ENCODE measurements around the gene TMEM91.
A peak's percentile ranks its signal among the peaks of the same experiment; 100 is the strongest.
"Not testable (repeated sequence)": the region's sequence is repeated elsewhere in the genome, so short reads cannot be mapped to it uniquely, and the experiment has no call there.

The TMEM91 gene

DNA sequence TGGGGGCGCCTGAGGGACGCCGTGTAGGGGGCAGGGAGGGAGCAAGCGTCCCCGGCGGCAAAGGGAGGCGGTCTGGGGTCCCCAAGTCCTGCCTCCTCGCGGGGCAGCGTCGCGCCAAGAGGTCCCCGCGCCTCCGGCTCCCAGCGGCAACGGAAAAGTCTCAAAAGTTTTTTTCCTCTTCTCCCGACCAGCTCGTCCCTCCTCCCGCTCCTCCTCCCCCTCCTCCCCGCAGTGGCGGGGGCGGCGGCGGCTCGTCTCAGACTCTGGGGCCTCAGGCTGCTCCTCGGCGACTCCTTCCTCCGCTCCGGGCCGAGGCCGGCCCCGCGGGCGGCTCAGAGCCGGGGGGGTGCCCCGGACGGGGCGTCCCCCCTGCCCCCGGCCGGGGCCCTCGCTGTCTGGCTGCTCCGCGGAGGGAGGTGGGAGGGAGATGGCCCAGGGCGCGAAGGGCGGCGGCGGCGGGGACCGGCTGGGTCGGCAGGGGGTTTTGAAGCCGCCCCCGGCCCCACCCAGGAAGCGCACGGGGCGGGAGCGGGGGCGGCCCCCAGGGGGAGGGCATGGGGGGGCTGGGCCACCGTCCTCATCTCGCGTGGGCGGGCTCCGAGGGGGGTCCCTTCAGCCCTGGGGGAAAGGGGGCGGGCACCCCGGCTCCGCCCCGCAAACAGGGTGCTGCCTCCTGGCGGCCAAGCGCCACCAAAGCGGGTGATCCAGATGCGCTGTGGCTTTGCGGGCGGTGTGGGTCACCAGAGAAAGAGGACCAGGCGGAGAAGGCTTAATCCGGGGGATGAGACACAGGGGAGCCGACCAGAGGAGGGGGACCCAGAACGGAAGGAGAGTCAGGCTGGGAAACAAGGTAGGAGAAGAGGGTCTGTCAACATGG is 22.6 kb upstream of the TMEM91 start, which contains the start of gene TGFB1:
TGFB1 (minus strand) TSS at position 457 of the 877 bp plus-strand sequence. CDS start 878 bp downstream, outside the sequence.
- no peak for DNase-seq (ENCODE audit: low read depth)

DNA sequence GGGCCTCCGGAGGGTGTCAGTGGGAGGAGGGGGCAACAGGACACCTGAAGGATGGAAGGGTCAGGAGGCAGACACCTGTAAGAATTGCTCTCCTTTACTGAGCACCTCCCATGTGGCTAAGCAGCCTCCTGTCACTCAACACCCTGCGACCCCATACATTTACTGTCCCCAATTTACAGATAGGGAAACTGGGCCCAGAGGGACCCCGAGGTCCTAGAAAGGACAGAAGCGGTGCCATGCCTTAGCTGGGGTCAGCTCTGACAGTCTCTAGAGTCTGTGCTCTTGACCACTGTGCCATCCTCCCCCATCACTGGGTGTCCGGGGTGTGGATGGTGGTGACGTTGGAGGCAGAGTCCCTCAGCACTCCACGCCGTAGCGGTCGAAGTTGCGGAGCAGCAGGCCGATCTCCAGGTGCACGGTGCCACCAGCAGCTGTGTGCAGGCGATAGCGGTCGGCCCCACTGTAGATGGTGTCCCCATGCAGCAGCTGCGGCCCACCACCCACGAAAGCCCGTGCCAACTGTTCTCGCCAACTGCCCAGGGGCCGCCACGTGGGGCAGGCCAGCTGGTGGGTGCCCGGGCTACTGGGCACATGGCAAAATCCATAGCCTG is 21.9 kb upstream of the TMEM91 start:
- no peak for DNase-seq (ENCODE audit: low read depth)

GRCh38 chr19:41355035-41355434 is 21.3 kb upstream of the TMEM91 start:
- no peak for DNase-seq (ENCODE audit: low read depth)

GRCh38 chr19:41355802-41356201 is 20.5 kb upstream of the TMEM91 start:
- no peak for DNase-seq (ENCODE audit: low read depth)

DNA sequence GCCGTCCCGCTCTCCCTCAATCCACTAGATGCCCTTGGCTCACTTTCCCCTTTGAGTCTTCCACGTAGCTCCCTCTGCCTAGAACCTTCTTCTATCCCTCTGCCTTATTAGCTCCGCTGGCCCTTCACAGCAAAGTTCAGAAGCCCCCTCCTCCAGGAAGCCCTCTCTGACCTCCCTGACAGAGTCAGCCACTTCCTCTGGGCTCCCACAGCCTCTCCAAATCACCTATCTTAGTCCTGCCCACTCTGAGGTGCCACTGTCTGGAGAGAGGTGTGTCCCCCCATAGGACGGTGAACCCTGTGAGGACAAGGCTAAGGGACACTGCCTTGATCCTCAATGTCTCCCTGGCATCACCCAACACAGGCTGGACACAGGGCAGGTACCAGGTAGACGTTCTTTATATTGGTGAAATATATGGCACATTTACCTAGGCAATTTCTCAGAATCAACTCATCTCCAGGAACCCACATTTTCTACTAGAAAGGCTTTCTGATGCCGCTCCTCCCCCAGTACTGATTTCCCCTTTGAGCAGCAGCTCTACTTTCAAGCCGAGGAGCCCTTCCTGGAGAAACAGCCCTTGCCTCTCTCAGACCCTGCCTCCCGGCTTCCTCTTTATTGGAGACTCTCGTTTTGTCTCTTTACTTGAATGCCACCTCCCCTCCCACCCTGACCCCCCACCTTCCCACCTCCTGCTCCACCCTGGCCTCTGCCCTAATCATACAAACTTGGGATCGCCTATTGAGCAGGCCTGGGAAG is 19.2 kb upstream of the TMEM91 start:
- DNase-seq (ENCODE audit: low read depth), result no peak

DNA sequence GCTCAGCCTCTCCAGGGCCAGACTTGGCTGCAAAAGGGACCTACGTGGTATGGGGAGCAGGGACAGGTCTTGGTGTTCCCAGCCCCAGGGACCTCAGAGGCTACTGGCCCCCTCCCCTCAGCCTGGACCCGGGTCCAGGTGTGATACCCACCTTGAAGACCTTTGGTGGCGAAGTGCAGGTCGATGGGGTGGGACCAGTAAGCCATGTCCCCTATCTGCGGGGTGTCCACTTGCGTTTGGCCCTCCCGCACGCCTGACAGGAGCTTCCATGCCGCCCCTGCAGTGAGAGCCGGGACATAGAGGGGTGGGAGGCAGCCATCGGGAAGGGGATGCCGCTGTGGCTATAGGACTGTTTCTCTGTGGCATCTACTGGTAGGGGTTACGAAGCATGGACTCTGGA is 18.6 kb upstream of the TMEM91 start:
- no peak for DNase-seq (ENCODE audit: low read depth)

DNA sequence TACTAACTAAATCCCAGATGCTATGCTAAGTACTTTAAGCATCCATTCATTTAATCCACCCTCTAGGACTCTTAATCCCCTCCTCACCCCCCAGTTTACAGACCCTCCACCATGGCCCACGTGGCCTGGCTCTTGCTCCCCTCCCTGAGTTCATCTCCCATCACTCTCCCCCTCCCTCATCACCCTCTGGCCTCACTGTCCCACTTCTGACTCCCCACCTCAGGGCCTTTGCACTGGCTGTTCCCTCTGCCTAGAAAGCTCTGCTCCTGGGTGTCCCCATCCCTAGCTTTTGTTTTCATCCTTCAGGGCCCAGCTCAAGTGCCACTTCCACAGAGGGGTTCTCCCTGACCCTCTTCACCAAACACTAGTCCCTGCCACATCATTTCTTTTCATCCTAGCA is 16.6 kb upstream of the TMEM91 start:
- no peak for DNase-seq (ENCODE audit: low read depth)

- no peak for DNase-seq (ENCODE audit: low read depth)
Measured at GRCh38 chr19:41362143-41362847, 14.0 kb upstream of the TMEM91 start.

DNA sequence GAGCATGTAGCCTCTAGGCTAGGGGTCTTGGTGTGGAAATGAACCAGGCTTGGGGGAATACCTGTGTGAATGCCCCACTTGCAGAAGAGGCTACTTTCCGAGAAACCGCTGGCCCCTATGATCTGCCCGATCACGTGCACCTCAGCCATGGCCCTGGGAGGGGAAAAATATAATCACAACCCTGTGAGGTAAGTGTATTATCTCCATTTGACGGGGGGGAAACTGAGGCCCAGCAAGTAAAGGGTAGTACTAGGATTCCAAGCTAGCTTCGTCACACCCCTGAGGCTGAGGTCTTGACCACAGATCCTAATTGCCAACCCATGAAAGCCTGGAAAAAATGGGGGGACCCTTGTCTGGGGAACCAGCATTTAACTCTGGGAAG is 13.0 kb upstream of the TMEM91 start:
- DNase-seq (ENCODE audit: low read depth), result no peak

- DNase-seq (ENCODE audit: low read depth), result peak; percentile 93
Measured at GRCh38 chr19:41363753-41364523, 12.4 kb upstream of the TMEM91 start, which contains the start of gene B9D2. Gene B9D2 (minus strand): TSS chr19:41364149. CDS start chr19:41363519, 630 bp downstream.

DNA sequence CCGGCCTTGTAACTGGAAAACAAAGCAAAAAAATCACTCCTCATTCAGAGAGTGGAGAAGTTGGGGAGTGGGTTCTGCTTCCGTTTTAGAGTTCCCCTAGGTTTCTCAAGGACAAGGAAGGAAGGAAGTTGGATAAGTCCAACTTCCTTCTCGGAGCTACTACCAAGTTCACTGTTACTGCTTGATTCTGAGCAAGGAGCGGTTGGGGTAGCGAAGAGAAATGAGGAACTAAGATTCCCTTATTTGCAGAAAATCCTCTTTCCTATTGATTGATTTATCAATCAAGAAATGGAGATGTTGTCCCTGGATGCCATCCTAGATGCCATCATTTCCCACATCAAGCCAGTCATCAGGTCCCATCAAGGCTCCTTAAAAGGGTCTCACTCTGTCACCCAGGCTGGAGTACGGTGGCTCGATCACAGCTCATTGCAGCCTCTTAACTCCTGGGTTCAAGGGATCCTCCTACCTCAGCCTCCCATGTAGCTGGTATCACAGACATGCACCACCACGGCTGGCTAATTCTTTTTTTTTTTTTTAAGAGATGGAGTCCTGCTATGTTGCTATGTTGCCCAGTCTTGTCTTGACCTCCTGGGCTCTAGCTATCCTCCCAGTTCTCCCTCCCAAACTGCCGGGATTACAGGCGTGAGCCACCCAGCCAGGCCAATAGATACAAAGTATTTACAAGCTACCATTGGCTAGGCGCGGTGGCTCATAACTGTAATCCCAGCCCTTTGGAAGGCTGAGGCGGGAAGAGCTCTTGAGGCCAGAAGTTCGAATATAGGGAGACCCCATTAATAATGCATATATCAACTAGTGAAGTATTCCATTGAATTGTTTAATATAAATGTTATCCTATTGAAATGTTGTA is 11.6 kb upstream of the TMEM91 start:
- no peak for DNase-seq (ENCODE audit: low read depth)

DNA sequence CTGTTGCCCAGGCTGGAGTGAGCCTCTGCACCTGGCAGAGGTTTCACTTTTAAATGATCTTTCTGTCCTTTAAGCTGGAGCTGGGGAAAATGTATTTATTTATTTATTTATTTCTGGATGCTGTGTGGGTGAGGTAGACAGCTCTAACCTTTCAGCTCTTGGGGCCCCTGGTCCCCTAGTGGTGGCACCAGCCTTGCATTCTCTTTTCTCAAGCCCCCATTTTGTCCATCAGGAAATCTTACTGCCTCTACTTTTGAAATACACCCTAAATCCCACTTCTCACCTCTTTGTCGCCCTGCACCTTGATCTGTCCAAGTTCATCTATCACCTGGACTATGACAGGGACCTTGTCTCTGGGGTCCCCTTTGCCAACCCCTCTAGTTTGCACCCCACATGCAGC is 10.2 kb upstream of the TMEM91 start:
- DNase-seq (ENCODE audit: low read depth), result no peak

GRCh38 chr19:41367848-41368301 is 8.5 kb upstream of the TMEM91 start:
- DNase-seq (ENCODE audit: low read depth), result peak; percentile 91

- DNase-seq (ENCODE audit: low read depth), result no peak
Measured at GRCh38 chr19:41369769-41370168, 6.6 kb upstream of the TMEM91 start.

DNA sequence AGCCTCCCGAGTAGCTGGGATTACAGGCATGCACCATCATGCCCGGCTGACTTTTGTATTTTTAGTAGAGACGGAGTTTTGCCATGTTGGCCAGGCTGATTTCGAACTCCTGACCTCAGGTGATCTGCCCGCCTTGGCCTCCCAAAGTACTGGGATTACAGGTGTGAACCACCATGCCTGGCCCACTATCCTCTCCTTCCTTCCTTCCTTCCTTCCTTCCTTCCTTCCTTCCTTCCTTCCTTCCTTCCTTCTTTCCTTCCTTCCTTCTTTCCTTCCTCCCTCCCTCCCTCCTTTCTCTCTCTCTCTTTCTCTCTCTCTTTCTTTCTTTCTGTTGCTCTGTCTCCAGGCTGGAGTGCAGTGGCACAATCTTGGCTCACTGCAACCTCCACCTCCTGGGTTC is 5.2 kb upstream of the TMEM91 start:
- not testable (repeated sequence) for DNase-seq (ENCODE audit: low read depth)

GRCh38 chr19:41371541-41371940 is 4.8 kb upstream of the TMEM91 start:
- no peak for DNase-seq (ENCODE audit: low read depth)

DNA sequence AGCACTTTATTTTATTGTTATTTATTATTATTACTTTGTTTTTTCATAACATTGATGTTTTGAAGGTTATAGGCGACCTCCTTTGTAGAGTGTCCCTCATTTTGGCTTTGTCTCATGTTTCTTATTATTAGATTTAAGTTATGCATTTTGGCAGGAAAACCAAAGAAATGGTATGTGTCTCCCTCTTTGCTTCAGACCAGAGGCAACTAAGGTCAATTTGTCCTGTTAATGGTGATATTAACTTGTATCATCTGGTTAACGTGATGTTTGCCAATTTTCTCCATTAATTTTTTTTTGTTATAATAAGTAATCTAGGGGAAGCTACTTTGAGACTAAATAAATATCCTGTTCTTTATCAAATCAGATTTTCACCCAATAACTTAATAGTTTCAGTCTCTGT is 3.8 kb upstream of the TMEM91 start:
- no peak for DNase-seq (ENCODE audit: low read depth)

DNA sequence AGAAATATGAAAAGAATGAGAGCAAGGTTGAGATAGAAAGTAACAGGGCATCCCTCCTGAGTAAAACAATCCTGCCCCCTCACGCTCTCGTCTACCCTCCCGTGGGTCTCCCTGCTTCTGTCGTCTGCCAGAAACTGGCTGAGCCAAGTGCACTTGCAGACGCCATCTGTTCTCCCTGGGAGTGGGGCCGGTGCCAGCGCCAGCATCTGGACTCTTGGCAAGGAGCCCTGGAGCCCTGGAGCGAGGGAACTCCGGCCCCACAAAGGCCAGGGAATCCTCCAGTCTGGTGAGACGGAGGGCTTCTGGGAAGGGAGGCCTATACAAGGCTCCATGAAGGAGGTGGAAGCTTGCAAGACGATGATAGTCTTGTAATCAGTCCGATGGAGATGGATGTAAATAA is 2.3 kb upstream of the TMEM91 start:
- no peak for DNase-seq (ENCODE audit: low read depth)

DNA sequence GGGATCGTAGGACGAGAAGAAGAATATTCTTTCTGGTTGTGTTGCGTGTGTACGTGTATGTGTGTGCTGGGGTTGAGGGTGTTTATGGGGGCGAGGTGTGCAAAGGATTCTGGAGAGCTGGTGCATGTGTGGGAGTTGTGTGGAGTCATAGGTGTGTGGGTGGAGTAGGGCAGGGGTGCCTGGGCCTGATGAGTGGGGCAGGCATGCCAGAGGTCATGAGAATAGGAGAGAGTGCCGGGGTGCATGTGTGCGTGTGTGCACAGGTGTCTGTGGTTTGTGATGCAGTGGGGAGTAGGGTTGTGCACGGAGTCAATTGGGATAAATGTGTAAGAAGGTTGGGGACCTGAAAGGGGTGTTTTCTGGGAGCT is 649 bp downstream of the TMEM91 start:
- DNase-seq (ENCODE audit: low read depth), result no peak

- DNase-seq (ENCODE audit: low read depth), result no peak
Measured at GRCh38 chr19:41377977-41378709, 1.8 kb downstream of the TMEM91 start.

All from HS-5 (cell line).